ENCODE measurements around the gene FAM234B.

Gene FAM234B

DNA sequence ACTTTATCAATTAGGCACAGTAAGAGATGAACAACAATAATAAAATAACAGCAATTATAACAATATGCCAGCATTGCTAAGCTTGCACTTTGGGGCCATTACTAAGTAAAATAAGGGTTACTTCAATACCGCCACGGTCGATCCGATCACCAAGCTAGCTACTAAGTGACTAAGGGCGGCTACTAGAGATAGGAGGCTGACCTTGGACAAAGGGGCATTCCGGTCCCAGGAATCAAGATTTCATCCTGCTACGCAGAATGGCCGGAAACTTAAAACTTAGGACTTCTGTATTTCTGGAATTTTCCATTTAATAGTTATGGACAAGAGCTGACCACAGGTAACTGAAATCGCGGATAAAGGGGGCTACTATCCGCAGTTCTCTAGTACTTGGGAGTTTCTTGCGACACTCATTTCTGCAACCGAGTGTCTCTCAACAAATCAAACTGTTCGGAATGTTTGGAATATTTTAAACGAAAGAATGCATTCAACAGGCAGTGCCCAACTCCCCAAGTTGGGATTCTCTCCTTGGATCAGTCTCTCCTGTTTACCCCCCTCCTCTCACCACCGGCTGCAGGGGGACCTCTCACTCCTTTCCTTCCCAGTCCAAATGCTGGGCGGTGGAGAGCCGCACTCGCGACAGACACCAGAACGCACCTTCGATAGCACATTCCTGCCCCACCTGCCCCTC, 44.8 kb upstream of the FAM234B start:
- TF ChIP-seq, protein P1, sequence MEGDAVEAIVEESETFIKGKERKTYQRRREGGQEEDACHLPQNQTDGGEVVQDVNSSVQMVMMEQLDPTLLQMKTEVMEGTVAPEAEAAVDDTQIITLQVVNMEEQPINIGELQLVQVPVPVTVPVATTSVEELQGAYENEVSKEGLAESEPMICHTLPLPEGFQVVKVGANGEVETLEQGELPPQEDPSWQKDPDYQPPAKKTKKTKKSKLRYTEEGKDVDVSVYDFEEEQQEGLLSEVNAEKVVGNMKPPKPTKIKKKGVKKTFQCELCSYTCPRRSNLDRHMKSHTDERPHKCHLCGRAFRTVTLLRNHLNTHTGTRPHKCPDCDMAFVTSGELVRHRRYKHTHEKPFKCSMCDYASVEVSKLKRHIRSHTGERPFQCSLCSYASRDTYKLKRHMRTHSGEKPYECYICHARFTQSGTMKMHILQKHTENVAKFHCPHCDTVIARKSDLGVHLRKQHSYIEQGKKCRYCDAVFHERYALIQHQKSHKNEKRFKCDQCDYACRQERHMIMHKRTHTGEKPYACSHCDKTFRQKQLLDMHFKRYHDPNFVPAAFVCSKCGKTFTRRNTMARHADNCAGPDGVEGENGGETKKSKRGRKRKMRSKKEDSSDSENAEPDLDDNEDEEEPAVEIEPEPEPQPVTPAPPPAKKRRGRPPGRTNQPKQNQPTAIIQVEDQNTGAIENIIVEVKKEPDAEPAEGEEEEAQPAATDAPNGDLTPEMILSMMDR (IDR thresholded peaks at IDR 0.05): no peak
- H3K27ac ChIP-seq: peak overlapping the region; percentile 83 to 96
- no peak for DNase-seq (ENCODE audit: low spot score)
- peak overlapping the region; percentile 85 for H3K4me3 ChIP-seq

- Histone ChIP-seq H3K4me3 (peak within 1 kb of the TSS; percentile 85), H3K27ac (peak within 1 kb of the TSS; percentile 96 to 98)
- TF ChIP-seq, protein P1 (IDR thresholded peaks at IDR 0.05): no peak
- DNase-seq (ENCODE audit: low spot score): peak; percentile 95
Measured at GRCh38 chr12:12999959-13000615, 44.1 kb upstream of the FAM234B start, which contains the start of gene HEBP1. Gene HEBP1, minus strand, starts transcription at chr12:13000265. Its CDS starts 151 bp downstream, at chr12:13000114.

DNA sequence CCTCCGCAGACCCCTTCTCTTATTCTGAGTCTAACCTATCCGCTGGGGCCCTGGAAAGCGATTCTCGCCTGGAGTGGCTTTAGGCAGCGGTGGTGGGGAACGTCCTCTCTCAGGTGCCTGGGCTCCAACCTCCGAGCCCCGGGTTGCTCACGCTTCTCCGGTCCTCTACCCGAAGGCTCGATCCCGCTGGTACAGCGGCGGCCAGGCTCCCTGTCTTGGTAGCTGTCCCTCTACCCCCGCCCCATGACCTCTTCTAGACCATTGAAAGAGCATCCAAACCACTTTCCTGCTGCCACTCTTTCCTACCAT, 43.6 kb upstream of the FAM234B start:
- Histone ChIP-seq H3K27ac (peak overlapping the region; percentile 96 to 98), H3K4me3 (peak overlapping the region; percentile 85)
- no peak for DNase-seq (ENCODE audit: low spot score)
- TF ChIP-seq, protein P1 (IDR thresholded peaks at IDR 0.05): no peak

DNA sequence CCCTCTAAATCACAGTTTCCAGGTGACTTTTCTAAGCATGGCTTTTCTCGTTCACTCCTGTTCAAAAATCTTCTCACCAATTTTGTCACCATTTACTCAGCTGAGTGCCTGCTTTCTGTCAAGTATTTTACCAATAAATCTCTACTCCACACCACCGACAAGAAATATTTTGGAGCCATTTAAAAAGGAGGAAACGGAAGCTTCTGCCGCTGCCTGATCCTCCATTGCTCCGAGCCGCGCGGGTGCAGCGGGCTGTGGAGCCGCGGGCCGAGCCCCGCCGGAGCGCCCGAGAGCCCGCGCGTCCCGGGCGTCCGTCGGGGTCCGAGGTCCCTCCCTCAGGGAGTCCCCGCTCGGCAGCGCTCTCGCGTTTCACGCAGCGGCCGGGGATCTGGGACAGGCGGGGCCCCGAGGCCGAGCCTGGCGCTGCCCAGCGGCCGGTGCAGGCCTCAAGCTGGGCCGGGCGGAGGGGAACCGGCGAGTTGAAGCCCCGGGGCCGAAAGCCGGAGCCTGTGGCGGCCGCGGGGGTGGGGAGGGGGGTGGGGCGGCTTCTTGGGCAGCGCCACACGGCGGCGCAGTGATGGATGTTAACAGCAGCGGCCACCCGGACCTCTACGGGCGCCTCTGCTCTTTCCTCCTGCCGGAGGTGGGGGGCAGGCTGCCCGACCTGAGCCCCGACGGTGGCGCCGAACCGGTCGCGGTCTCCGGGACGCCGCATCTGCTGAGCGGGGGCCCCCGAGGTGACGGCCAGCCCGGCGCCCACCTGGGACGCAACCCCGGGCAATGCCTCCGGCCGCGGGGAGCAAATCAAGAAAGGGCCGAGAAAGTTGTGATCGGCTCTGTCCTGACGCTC, 43.0 kb upstream of the FAM234B start:
- peak overlapping the region; percentile 85 for H3K4me3 ChIP-seq
- peak overlapping the region; percentile 96 to 98 for H3K27ac ChIP-seq
- DNase-seq (ENCODE audit: low spot score): peak; percentile 80
- TF ChIP-seq, protein P1 (IDR thresholded peaks at IDR 0.05): peak; percentile 16

- Histone ChIP-seq H3K27ac (peak overlapping the region; percentile 96 to 98), H3K4me3 (peak overlapping the region; percentile 85)
- no peak for DNase-seq (ENCODE audit: low spot score)
- TF ChIP-seq, protein P1 (IDR thresholded peaks at IDR 0.05): no peak
Measured at GRCh38 chr12:13001775-13002040, 42.5 kb upstream of the FAM234B start.

- Histone ChIP-seq H3K4me3 (peak overlapping the region; percentile 85), H3K27ac (no peak overlapping the region)
- TF ChIP-seq, protein P1 (IDR thresholded peaks at IDR 0.05): no peak
- no peak for DNase-seq (ENCODE audit: low spot score)
Measured at GRCh38 chr12:13002301-13003097, 41.7 kb upstream of the FAM234B start.
